Left hindlimb (tissue), 1 donor: ENCODE results near the gene DGCR6L.
"Not testable (repeated sequence)": the region's sequence is repeated elsewhere in the genome, so short reads cannot be mapped to it uniquely, and the experiment has no call there.

Source experiments
- DNase-seq: peaks from one replicate; pipeline ENCODE4 v3.0.0-alpha.2; 2018

DGCR6L gene

GRCh38 chr22:20273758-20274181 lies 46.1 kb downstream of the DGCR6L start:
- no peak for DNase-seq

GRCh38 chr22:20272700-20273099 lies 47.2 kb downstream of the DGCR6L start:
- no peak for DNase-seq

GRCh38 chr22:20272174-20272573 lies 47.7 kb downstream of the DGCR6L start:
- no peak for DNase-seq

GRCh38 chr22:20271114-20271994 lies 48.5 kb downstream of the DGCR6L start:
- DNase-seq: no peak

GRCh38 chr22:20270190-20271113 lies 49.4 kb downstream of the DGCR6L start:
- not testable (repeated sequence) for DNase-seq

GRCh38 chr22:20269673-20270072 lies 50.2 kb downstream of the DGCR6L start:
- DNase-seq: not testable (repeated sequence)

GRCh38 chr22:20269201-20269600 lies 50.7 kb downstream of the DGCR6L start:
- not testable (repeated sequence) for DNase-seq

GRCh38 chr22:20268279-20269012 lies 51.4 kb downstream of the DGCR6L start, which contains the start of gene RTN4R:
Gene RTN4R, minus strand, starts transcription at chr22:20268318. Its CDS starts 226 bp downstream, at chr22:20268092.
- peak; percentile 64 for DNase-seq

- DNase-seq: no peak
Observed at GRCh38 chr22:20267441-20268278, 52.2 kb downstream of the DGCR6L start.

- not testable (repeated sequence) for DNase-seq
Observed at GRCh38 chr22:20266667-20267440, 53.0 kb downstream of the DGCR6L start.

GRCh38 chr22:20265772-20266666 lies 53.8 kb downstream of the DGCR6L start:
- not testable (repeated sequence) for DNase-seq

GRCh38 chr22:20264614-20265452 lies 55.0 kb downstream of the DGCR6L start:
- DNase-seq: no peak
